PC-9 (cell line): Measurements from ENCODE around the gene EYA4. TPM values are rescaled to one million over a fixed set of nuclear protein-coding genes. Genes with fewer than 3 reads are reported as not detected.
"Not testable (repeated sequence)": the region's sequence is repeated elsewhere in the genome, so short reads cannot be mapped to it uniquely, and the experiment has no call there.

Experiments
- BruUV-seq: library from RNA; stranded (reverse); fragments of 400-500 nt; replicated peaks from 2 replicates; lab custom pipeline; 2021; lab: Mats Ljungman, UMichigan
- CTCF ChIA-PET: fragments of 300-600 bp; sonication (Branson Sonifier 250); formaldehyde crosslinking; loops from one replicate; lab custom pipeline; 2022; ENCODE audit warnings: antibody characterized with exemption; lab: Charles Lee
- POLR2A ChIA-PET: fragments of 300-600 bp; sonication (Branson Sonifier 250); formaldehyde crosslinking; loops from one replicate; lab custom pipeline; 2022; ENCODE audit warnings: antibody characterized with exemption; ENCODE audit not compliant: unreplicated experiment; lab: Charles Lee
- DNase-seq, 2 experiments: peaks; one replicate each; pipeline versions ENCODE4 v3.0.0 to v3.0.0-alpha.2; 2015 to 2022; ENCODE audit warnings: mixed read lengths in 1 of 2
- H2AFZ ChIP-seq: fragments of 200-600 bp; sonication (generic); 2 replicates; pipeline ENCODE4 v1.8.1; 2017; ENCODE audit warnings: antibody characterized with exemption
- H3F3A ChIP-seq: fragments of 200-600 bp; sonication (generic); 2 replicates; pipeline ENCODE4 v1.8.1; 2017; ENCODE audit warnings: antibody characterized with exemption, mild to moderate bottlenecking, low read depth; ENCODE audit not compliant: insufficient read depth
- H3K27ac ChIP-seq: fragments of 200-600 bp; sonication (generic); 2 replicates; pipeline ENCODE4 v1.6.1; 2016; ENCODE audit warnings: mixed run types
- H3K27me3 ChIP-seq: fragments of 200-600 bp; sonication (generic); 2 replicates; pipeline ENCODE4 v1.6.1; 2016; ENCODE audit warnings: low read depth, mixed run types; ENCODE audit not compliant: insufficient read depth
- H3K36me3 ChIP-seq: fragments of 200-600 bp; sonication (generic); 2 replicates; pipeline ENCODE4 v1.6.1; 2016; ENCODE audit warnings: low read depth, mixed run types
- H3K4me1 ChIP-seq: fragments of 200-600 bp; sonication (generic); replicated peaks from 2 replicates; pipeline ENCODE4 v1.6.1; 2016; ENCODE audit warnings: mixed run types; ENCODE audit not compliant: insufficient read depth
- H3K4me2 ChIP-seq: fragments of 200-600 bp; sonication (generic); 2 replicates; pipeline ENCODE4 v1.6.1; 2017; ENCODE audit warnings: mixed run types
- H3K4me3 ChIP-seq: fragments of 200-600 bp; sonication (generic); 2 replicates; pipeline ENCODE4 v1.6.1; 2016; ENCODE audit warnings: mixed run types
- H3K79me2 ChIP-seq: fragments of 200-600 bp; sonication (generic); 2 replicates; pipeline ENCODE4 v1.6.1; 2017; ENCODE audit warnings: low read depth, mixed run types
- H3K9me2 ChIP-seq: fragments of 200-600 bp; sonication (generic); 2 replicates; pipeline ENCODE4 v1.8.1; 2017; ENCODE audit warnings: mild to moderate bottlenecking; ENCODE audit not compliant: insufficient read depth
- H3K9me3 ChIP-seq: fragments of 200-600 bp; sonication (generic); 2 replicates; pipeline ENCODE4 v1.8.1; 2016; ENCODE audit warnings: low read depth; ENCODE audit not compliant: insufficient read depth
- H4K20me1 ChIP-seq: fragments of 200-600 bp; sonication (generic); 2 replicates; pipeline ENCODE4 v1.8.1; 2017; ENCODE audit not compliant: insufficient read depth
- EZH2 ChIP-seq: fragments of 200-600 bp; sonication (generic); IDR thresholded peaks from 2 replicates; pipeline ENCODE4 v1.8.0; 2017; ENCODE audit warnings: antibody characterized with exemption, low read depth
- intact Hi-C: fragments of 100-400 bp; cut with micrococcal nuclease; formaldehyde crosslinking; loops from one replicate; pipeline ENCODE4 v1.10.0; 2022; ENCODE audit not compliant: unreplicated experiment
- total RNA-seq: library from RNA; stranded (reverse); gene quantifications from 2 replicates; pipeline ENCODE4 v1.2.3, GENCODE V29; 2021
- TF ChIP-seq, protein P1 (sequence below): fragments of 200-600 bp; sonication (generic); conservative IDR thresholded peaks from 2 replicates; pipeline ENCODE4 v1.6.1; 2017; ENCODE audit warnings: mixed run types, antibody characterized with exemption, mild to moderate bottlenecking, moderate library complexity

Gene EYA4
- total RNA-seq, 1 experiment from 2014 or later: 9.8 TPM

DNA sequence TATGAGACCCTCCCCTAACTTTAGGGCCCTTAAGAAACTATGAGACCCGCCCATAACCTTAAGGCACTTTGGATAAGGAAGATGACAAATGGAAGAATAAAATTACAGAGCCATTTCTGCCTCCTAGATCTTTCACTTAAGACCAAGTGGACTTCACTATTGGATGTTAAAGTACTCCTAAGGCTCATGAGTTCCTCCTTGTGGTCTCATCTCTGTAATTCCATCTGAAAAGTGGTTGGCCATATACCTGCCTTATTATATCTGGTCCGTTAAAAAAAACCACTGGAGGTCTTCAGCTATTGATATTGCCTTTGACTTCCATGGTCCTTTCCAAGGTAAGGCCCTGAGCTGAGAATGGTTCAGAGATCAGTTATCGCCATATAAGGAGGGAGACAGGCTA, 310.3 kb downstream of the EYA4 start:
- no peaks in the 10 kb centered on the region for H3K79me2 ChIP-seq
- H3K27ac ChIP-seq: no peak overlapping the region
- no peaks in the 10 kb centered on the region for H3K27me3 ChIP-seq
- H3K4me1 ChIP-seq: no peaks in the 10 kb centered on the region
- H3F3A ChIP-seq: no peaks in the 10 kb centered on the region
- H3K9me2 ChIP-seq: no peaks in the 10 kb centered on the region
- H3K4me3 ChIP-seq: no peak overlapping the region
- no peaks in the 10 kb centered on the region for H4K20me1 ChIP-seq
- no peak overlapping the region for H2AFZ ChIP-seq
- H3K36me3 ChIP-seq: no peaks in the 10 kb centered on the region
- DNase-seq: no peak
- no TSS peak for BruUV-seq
- TF ChIP-seq, protein P1, sequence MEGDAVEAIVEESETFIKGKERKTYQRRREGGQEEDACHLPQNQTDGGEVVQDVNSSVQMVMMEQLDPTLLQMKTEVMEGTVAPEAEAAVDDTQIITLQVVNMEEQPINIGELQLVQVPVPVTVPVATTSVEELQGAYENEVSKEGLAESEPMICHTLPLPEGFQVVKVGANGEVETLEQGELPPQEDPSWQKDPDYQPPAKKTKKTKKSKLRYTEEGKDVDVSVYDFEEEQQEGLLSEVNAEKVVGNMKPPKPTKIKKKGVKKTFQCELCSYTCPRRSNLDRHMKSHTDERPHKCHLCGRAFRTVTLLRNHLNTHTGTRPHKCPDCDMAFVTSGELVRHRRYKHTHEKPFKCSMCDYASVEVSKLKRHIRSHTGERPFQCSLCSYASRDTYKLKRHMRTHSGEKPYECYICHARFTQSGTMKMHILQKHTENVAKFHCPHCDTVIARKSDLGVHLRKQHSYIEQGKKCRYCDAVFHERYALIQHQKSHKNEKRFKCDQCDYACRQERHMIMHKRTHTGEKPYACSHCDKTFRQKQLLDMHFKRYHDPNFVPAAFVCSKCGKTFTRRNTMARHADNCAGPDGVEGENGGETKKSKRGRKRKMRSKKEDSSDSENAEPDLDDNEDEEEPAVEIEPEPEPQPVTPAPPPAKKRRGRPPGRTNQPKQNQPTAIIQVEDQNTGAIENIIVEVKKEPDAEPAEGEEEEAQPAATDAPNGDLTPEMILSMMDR: no peak
- no peak for TF ChIP-seq EZH2
- no peak overlapping the region for H3K4me2 ChIP-seq
- ChIA-PET CTCF (interaction anchor here (0.6 to 0.8 kb wide), 3 partner anchors 366 to 546 kb away, joined by 3 read pairs; no protein-coding TSS in a partner anchor), POLR2A (no interaction called here)
- H3K9me3 ChIP-seq: no peaks in the 10 kb centered on the region
- intact Hi-C loops: no loop called here

DNA sequence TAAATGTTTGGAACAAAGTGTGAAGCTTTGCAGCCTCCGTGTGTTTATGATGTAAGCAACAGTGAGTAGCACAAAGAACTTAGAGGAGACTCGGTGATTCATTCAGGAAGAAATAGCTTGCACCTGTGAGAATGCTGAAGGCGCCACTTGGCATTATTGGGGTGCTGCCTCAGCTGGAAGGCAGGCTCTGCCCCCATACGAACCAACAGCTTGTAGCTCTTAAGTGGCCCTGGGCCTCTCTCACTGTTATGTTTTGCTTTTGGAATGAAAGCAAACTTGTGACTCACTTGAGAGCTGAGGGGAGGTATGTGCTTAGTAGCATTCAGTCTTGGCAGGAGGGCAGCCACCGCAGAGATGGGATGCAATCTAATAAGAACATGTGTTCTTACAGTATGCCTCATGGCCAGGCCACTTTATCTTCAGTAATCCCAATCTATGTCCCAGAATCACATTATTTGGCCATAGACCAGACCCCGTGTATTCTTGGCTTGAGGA, 310.7 kb downstream of the EYA4 start:
- Histone ChIP-seq H3K4me1 (no peaks in the 10 kb centered on the region), H3K27ac (no peak overlapping the region), H2AFZ (no peak overlapping the region), H4K20me1 (no peaks in the 10 kb centered on the region), H3F3A (no peaks in the 10 kb centered on the region), H3K4me2 (no peak overlapping the region), H3K4me3 (no peak overlapping the region), H3K9me2 (no peaks in the 10 kb centered on the region), H3K9me3 (no peaks in the 10 kb centered on the region), H3K27me3 (no peaks in the 10 kb centered on the region), H3K36me3 (no peaks in the 10 kb centered on the region), H3K79me2 (no peaks in the 10 kb centered on the region)
- intact Hi-C loops: loop anchor here (2.0 kb wide), 1 partner anchor 367 kb away; no protein-coding TSS in a partner anchor
- POLR2A ChIA-PET: interaction anchor here (0.6 to 0.7 kb wide), 2 partner anchors 108 to 753 kb away, joined by 4 to 5 read pairs; no protein-coding TSS in a partner anchor
- no peak for DNase-seq
- CTCF ChIA-PET: interaction anchor here (0.6 to 0.9 kb wide), 4 partner anchors 18 to 726 kb away, joined by 3 to 6 read pairs (median 3); no protein-coding TSS in a partner anchor
- BruUV-seq: no TSS peak
- TF ChIP-seq, protein P1: no peak
- TF ChIP-seq EZH2: no peak

DNA sequence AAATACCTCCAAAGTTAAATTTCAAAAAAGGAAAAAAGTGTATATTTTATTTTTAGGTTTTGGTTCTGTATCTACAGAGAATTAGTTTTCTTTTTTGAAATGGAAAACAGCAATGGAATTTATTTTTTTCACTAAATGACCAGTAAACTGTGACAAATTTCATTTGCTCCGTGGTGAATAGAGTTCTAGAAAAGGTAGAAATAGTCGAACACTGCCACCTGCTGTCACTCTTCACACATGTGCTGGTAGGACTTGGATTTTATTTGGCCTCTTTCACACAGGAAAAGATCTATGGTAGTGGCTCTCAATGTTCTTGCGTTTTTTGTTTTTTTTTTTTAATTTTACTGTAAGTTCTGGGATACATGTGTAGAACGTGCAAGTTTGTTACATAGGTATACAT, 312.5 kb downstream of the EYA4 start:
- peak in 1 of 2 experiments; percentile 38 for DNase-seq
- H3K27ac ChIP-seq: no peak overlapping the region
- no peaks in the 10 kb centered on the region for H3K9me2 ChIP-seq
- ChIA-PET POLR2A (no interaction called here), CTCF (no interaction called here)
- no peak overlapping the region for H3K4me3 ChIP-seq
- TF ChIP-seq EZH2: no peak
- TF ChIP-seq, protein P1: peak; percentile 89
- no TSS peak for BruUV-seq
- no peaks in the 10 kb centered on the region for H3K79me2 ChIP-seq
- no peaks in the 10 kb centered on the region for H3K27me3 ChIP-seq
- no peak overlapping the region for H2AFZ ChIP-seq
- no peaks in the 10 kb centered on the region for H3K36me3 ChIP-seq
- H3F3A ChIP-seq: no peaks in the 10 kb centered on the region
- intact Hi-C loops: loop anchor here (1.0 to 2.0 kb wide), 4 partner anchors 369 to 730 kb away; no protein-coding TSS in a partner anchor
- peaks cover 5% of the 10 kb centered on the region; the same call in 1 of the 2 replicates for H3K9me3 ChIP-seq
- no peaks in the 10 kb centered on the region for H3K4me1 ChIP-seq
- H4K20me1 ChIP-seq: no peaks in the 10 kb centered on the region
- no peak overlapping the region for H3K4me2 ChIP-seq

DNA sequence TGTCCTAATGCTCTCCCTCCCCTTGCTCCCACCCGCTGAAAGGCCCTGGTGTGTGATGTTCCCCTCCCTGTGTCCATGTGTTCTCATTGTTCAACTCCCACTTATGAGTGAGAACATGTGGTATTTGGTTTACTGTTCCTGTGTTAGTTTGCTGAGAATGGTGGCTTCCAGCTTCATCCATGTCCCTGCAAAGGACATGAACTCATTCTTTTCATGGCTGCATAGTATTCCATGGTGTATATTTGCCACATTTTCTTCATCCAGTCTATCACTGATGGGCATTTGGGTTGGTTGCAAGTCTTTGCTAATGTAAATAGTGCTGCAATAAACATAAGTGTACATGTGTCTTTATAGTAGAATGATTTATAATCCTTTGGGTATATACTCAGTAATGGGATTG, 313.0 kb downstream of the EYA4 start:
- H3K4me1 ChIP-seq, H3K9me2 ChIP-seq, H3F3A ChIP-seq, intact Hi-C loops, H3K79me2 ChIP-seq, H2AFZ ChIP-seq, H3K9me3 ChIP-seq, H4K20me1 ChIP-seq, BruUV-seq, H3K36me3 ChIP-seq, H3K27me3 ChIP-seq, DNase-seq, H3K4me2 ChIP-seq, CTCF ChIA-PET, H3K27ac ChIP-seq, H3K4me3 ChIP-seq, POLR2A ChIA-PET: not testable (repeated sequence)
